ENCODE data around the gene TNNI3K. TPM values are rescaled to one million over a fixed set of nuclear protein-coding genes. Genes with fewer than 3 reads are reported as not detected.

Gene TNNI3K
- polyA plus RNA-seq, 1 of the 3 experiments (the other 2 are of a cell fraction) = 0.31 TPM

DNA sequence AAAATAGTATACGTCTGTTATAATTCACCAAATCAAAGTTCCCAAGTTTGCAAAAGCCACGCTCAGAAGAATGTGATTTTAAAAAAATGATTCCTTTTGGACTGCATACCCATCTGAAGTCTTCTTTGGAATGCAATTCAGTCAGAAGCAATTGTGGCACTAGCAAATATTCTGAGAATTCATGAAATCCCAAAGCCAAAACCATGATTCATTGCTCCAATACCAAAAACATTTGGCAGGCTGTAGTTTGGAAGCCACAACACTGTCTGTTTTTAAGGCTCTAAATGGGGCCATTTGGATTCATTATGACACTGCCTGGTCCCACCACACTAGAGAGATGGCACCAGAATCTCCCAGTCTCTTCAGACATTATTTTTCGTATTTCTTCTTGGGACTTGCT, 299.1 kb downstream of the TNNI3K start:
- Histone ChIP-seq H3K27me3 (ENCODE audit: insufficient read depth) (no peaks in the 10 kb centered on the region), H3K9me3 (no peaks in the 10 kb centered on the region), H3K4me3 (ENCODE audit: low read depth in 2 of 2, low read length in 1 of 2) (no peak overlapping the region), H3K9ac (no peak overlapping the region), H3K27ac (ENCODE audit: low read depth in 2 of 2, low read length in 1 of 2) (no peak overlapping the region; a peak in 1 of 4 replicates), H3K4me2 (no peak overlapping the region), H3K36me3 (replicated peaks in 1 of 2; ENCODE audit: control insufficient read depth in 1 of 2, insufficient read depth in 2 of 2, low read length in 1 of 2) (no peaks in the 10 kb centered on the region), H3F3A (replicated peaks; ENCODE audit: insufficient read depth) (no peaks in the 10 kb centered on the region), H2AFZ (ENCODE audit: low read depth) (no peak overlapping the region), H3K9me2 (no peaks in the 10 kb centered on the region), H4K20me1 (ENCODE audit: insufficient read depth) (no peaks in the 10 kb centered on the region), H3K79me2 (ENCODE audit: insufficient read depth) (no peaks in the 10 kb centered on the region), H3K4me1 (ENCODE audit: control insufficient read depth in 1 of 2, insufficient read depth in 2 of 2, low read depth in 1 of 2, low read length in 1 of 2) (peaks cover 0 to 5% of the 10 kb centered on the region in 2 experiments; a peak in 2 of 4 replicates)
- POLR2A ChIA-PET = no interaction called here
- WGBS (ENCODE audit: low lambda C conversion rate) = 38% methylated on average over 3 of the region's 3 CpGs
- CTCF ChIA-PET = no interaction called here
- no peak for DNase-seq
- TF ChIP-seq, protein P1, sequence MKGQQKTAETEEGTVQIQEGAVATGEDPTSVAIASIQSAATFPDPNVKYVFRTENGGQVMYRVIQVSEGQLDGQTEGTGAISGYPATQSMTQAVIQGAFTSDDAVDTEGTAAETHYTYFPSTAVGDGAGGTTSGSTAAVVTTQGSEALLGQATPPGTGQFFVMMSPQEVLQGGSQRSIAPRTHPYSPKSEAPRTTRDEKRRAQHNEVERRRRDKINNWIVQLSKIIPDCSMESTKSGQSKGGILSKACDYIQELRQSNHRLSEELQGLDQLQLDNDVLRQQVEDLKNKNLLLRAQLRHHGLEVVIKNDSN (IDR thresholded peaks at IDR 0.05; ENCODE audit: borderline replicate concordance, low read depth) = no peak
- TF ChIP-seq SIN3A (IDR thresholded peaks at IDR 0.05; ENCODE audit: borderline replicate concordance, low read depth, low read length) (no peak), RAD21 (IDR thresholded peaks at IDR 0.05; ENCODE audit: low read length) (no peak), JUND (IDR thresholded peaks at IDR 0.05) (peak; percentile 32; the same call in 1 of the 2 replicates), MXI1 (IDR thresholded peaks at IDR 0.05; ENCODE audit: low read depth, low read length) (no peak), RXRA (IDR thresholded peaks at IDR 0.05; ENCODE audit: borderline replicate concordance, low read depth) (no peak), ELF1 (IDR thresholded peaks at IDR 0.05) (no peak), RFX5 (IDR thresholded peaks at IDR 0.05; ENCODE audit: low read length) (no peak), EZH2phosphoT487 (IDR thresholded peaks at IDR 0.05; ENCODE audit: borderline replicate concordance, low read depth) (no peak), TCF12 (IDR thresholded peaks at IDR 0.05) (peak; percentile 51; the same call in 1 of the 2 replicates), EP300 (IDR thresholded peaks at IDR 0.05; ENCODE audit: borderline replicate concordance in 1 of 2, low read depth in 1 of 2, low read length in 1 of 2) (peak in 1 of 2 experiments; percentile 27; a peak in 1 of 4 replicates), GABPA (IDR thresholded peaks at IDR 0.05; ENCODE audit: low read depth) (no peak), POLR2AphosphoS5 (IDR thresholded peaks at IDR 0.05; ENCODE audit: low read depth, low read length) (no peak), TEAD4 (IDR thresholded peaks at IDR 0.05; ENCODE audit: borderline replicate concordance, insufficient read depth) (peak; percentile 60), MEF2A (IDR thresholded peaks at IDR 0.05; ENCODE audit: borderline replicate concordance, low read depth) (no peak), FOSL2 (IDR thresholded peaks at IDR 0.05; ENCODE audit: borderline replicate concordance, low read depth) (peak; percentile 21; the same call in 1 of the 2 replicates), GATA2 (CRISPR knock-in tag; IDR thresholded peaks at IDR 0.05) (no peak), YY1 (IDR thresholded peaks at IDR 0.05; ENCODE audit: low read depth) (no peak), FOXJ3 (CRISPR knock-in tag; IDR thresholded peaks at IDR 0.05) (no peak)
- TF ChIP-seq, protein P2, sequence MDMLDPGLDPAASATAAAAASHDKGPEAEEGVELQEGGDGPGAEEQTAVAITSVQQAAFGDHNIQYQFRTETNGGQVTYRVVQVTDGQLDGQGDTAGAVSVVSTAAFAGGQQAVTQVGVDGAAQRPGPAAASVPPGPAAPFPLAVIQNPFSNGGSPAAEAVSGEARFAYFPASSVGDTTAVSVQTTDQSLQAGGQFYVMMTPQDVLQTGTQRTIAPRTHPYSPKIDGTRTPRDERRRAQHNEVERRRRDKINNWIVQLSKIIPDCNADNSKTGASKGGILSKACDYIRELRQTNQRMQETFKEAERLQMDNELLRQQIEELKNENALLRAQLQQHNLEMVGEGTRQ (IDR thresholded peaks at IDR 0.05; ENCODE audit: borderline replicate concordance, low read depth, low read length) = no peak
- TF ChIP-seq, protein P3, sequence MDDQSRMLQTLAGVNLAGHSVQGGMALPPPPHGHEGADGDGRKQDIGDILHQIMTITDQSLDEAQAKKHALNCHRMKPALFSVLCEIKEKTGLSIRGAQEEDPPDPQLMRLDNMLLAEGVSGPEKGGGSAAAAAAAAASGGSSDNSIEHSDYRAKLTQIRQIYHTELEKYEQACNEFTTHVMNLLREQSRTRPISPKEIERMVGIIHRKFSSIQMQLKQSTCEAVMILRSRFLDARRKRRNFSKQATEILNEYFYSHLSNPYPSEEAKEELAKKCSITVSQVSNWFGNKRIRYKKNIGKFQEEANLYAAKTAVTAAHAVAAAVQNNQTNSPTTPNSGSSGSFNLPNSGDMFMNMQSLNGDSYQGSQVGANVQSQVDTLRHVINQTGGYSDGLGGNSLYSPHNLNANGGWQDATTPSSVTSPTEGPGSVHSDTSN (IDR thresholded peaks at IDR 0.05) = peak; percentile 41; the same call in 1 of the 2 replicates
- TF ChIP-seq, protein P4, sequence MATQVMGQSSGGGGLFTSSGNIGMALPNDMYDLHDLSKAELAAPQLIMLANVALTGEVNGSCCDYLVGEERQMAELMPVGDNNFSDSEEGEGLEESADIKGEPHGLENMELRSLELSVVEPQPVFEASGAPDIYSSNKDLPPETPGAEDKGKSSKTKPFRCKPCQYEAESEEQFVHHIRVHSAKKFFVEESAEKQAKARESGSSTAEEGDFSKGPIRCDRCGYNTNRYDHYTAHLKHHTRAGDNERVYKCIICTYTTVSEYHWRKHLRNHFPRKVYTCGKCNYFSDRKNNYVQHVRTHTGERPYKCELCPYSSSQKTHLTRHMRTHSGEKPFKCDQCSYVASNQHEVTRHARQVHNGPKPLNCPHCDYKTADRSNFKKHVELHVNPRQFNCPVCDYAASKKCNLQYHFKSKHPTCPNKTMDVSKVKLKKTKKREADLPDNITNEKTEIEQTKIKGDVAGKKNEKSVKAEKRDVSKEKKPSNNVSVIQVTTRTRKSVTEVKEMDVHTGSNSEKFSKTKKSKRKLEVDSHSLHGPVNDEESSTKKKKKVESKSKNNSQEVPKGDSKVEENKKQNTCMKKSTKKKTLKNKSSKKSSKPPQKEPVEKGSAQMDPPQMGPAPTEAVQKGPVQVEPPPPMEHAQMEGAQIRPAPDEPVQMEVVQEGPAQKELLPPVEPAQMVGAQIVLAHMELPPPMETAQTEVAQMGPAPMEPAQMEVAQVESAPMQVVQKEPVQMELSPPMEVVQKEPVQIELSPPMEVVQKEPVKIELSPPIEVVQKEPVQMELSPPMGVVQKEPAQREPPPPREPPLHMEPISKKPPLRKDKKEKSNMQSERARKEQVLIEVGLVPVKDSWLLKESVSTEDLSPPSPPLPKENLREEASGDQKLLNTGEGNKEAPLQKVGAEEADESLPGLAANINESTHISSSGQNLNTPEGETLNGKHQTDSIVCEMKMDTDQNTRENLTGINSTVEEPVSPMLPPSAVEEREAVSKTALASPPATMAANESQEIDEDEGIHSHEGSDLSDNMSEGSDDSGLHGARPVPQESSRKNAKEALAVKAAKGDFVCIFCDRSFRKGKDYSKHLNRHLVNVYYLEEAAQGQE (IDR thresholded peaks at IDR 0.05; ENCODE audit: low read depth, low read length) = no peak
- TF ChIP-seq, protein P5, sequence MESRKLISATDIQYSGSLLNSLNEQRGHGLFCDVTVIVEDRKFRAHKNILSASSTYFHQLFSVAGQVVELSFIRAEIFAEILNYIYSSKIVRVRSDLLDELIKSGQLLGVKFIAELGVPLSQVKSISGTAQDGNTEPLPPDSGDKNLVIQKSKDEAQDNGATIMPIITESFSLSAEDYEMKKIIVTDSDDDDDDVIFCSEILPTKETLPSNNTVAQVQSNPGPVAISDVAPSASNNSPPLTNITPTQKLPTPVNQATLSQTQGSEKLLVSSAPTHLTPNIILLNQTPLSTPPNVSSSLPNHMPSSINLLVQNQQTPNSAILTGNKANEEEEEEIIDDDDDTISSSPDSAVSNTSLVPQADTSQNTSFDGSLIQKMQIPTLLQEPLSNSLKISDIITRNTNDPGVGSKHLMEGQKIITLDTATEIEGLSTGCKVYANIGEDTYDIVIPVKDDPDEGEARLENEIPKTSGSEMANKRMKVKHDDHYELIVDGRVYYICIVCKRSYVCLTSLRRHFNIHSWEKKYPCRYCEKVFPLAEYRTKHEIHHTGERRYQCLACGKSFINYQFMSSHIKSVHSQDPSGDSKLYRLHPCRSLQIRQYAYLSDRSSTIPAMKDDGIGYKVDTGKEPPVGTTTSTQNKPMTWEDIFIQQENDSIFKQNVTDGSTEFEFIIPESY (IDR thresholded peaks at IDR 0.05; ENCODE audit: borderline replicate concordance, low read depth) = no peak
- TF ChIP-seq, protein P6, sequence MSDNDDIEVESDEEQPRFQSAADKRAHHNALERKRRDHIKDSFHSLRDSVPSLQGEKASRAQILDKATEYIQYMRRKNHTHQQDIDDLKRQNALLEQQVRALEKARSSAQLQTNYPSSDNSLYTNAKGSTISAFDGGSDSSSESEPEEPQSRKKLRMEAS (IDR thresholded peaks at IDR 0.05; ENCODE audit: low read depth) = no peak
- TF ChIP-seq, protein P7, sequence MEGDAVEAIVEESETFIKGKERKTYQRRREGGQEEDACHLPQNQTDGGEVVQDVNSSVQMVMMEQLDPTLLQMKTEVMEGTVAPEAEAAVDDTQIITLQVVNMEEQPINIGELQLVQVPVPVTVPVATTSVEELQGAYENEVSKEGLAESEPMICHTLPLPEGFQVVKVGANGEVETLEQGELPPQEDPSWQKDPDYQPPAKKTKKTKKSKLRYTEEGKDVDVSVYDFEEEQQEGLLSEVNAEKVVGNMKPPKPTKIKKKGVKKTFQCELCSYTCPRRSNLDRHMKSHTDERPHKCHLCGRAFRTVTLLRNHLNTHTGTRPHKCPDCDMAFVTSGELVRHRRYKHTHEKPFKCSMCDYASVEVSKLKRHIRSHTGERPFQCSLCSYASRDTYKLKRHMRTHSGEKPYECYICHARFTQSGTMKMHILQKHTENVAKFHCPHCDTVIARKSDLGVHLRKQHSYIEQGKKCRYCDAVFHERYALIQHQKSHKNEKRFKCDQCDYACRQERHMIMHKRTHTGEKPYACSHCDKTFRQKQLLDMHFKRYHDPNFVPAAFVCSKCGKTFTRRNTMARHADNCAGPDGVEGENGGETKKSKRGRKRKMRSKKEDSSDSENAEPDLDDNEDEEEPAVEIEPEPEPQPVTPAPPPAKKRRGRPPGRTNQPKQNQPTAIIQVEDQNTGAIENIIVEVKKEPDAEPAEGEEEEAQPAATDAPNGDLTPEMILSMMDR (IDR thresholded peaks at IDR 0.05) = no peak

Measured in SK-N-SH (cell line).